PC-9 (cell line): Measurements from ENCODE around the gene EVA1C.

Experiments used
- CTCF ChIP-seq: fragments of 200-600 bp; sonication (generic); conservative IDR thresholded peaks from 2 replicates; pipeline ENCODE4 v1.6.1; 2017; ENCODE audit warnings: mixed run types, antibody characterized with exemption, mild to moderate bottlenecking, moderate library complexity
- EZH2 ChIP-seq: fragments of 200-600 bp; sonication (generic); IDR thresholded peaks from 2 replicates; pipeline ENCODE4 v1.8.0; 2017; ENCODE audit warnings: antibody characterized with exemption, low read depth

- TF ChIP-seq CTCF (no peak), EZH2 (no peak)
Observed at GRCh38 chr21:32437729-32438128, 25.2 kb downstream of the EVA1C start.
